Calu3 (cell line): ENCODE measurements around the gene TNFAIP2. TPM values are rescaled to one million over a fixed set of nuclear protein-coding genes. Genes with fewer than 3 reads are reported as not detected.

Experiments used
- BruUV-seq: library from RNA; stranded (reverse); fragments of 400-500 nt; replicated peaks from 2 replicates; lab custom pipeline; 2021; lab: Mats Ljungman, UMichigan
- CTCF ChIA-PET: fragments of 300-600 bp; sonication (Branson Sonifier 250); formaldehyde crosslinking; loops from one replicate; lab custom pipeline; 2022; ENCODE audit warnings: antibody characterized with exemption; lab: Charles Lee
- DNase-seq: peaks from one replicate; pipeline ENCODE4 v3.0.0; 2022
- H3K27ac Mint-ChIP-seq: one replicate; pipeline ENCODE4 v1.8.0; 2022; ENCODE audit warnings: mixed read lengths; ENCODE audit not compliant: unreplicated experiment
- H3K27me3 Mint-ChIP-seq: one replicate; pipeline ENCODE4 v1.8.0; 2022; ENCODE audit warnings: mixed read lengths; ENCODE audit not compliant: unreplicated experiment
- H3K36me3 Mint-ChIP-seq: one replicate; pipeline ENCODE4 v1.8.0; 2022; ENCODE audit warnings: mild to moderate bottlenecking, moderate library complexity, mixed read lengths; ENCODE audit not compliant: insufficient read depth, unreplicated experiment
- H3K4me1 Mint-ChIP-seq: one replicate; pipeline ENCODE4 v1.8.0; 2022; ENCODE audit warnings: mild to moderate bottlenecking, low read depth, mixed read lengths; ENCODE audit not compliant: unreplicated experiment
- H3K4me3 Mint-ChIP-seq: one replicate; pipeline ENCODE4 v1.8.0; 2022; ENCODE audit warnings: mild to moderate bottlenecking, low read depth, moderate library complexity, mixed read lengths; ENCODE audit not compliant: unreplicated experiment
- H3K9me3 Mint-ChIP-seq: one replicate; pipeline ENCODE4 v1.8.0; 2022; ENCODE audit warnings: low read depth, mixed read lengths; ENCODE audit not compliant: unreplicated experiment
- CTCF ChIP-seq: fragments of 200-600 bp; IDR thresholded peaks from one replicate; pipeline ENCODE4 v1.8.0; 2022; ENCODE audit warnings: antibody characterized with exemption; ENCODE audit not compliant: unreplicated experiment
- intact Hi-C: fragments of 100-400 bp; cut with micrococcal nuclease; formaldehyde crosslinking; loops from one replicate; pipeline ENCODE4 v1.10.0; 2022; ENCODE audit not compliant: unreplicated experiment
- total RNA-seq: library from RNA; stranded (reverse); gene quantifications from 2 replicates; pipeline ENCODE4 v1.2.3, GENCODE V29; 2022

Gene TNFAIP2
- total RNA-seq, 1 experiment from 2014 or later, result 195 TPM

- peaks cover 13% of the 10 kb centered on the region for H3K4me1 Mint-ChIP-seq
- H3K27ac Mint-ChIP-seq, result no peak overlapping the region
- DNase-seq, result no peak
- CTCF ChIA-PET, result interaction anchor here (0.6 to 1.2 kb wide), 5 partner anchors 17 to 530 kb away, joined by 3 to 9 read pairs (median 5); no protein-coding TSS in a partner anchor
- no TSS peak for BruUV-seq
- intact Hi-C loops, result loop anchor here (5.0 kb wide), 1 partner anchor 180 kb away; no protein-coding TSS in a partner anchor
- H3K9me3 Mint-ChIP-seq, result no peaks in the 10 kb centered on the region
- peaks cover 17% of the 10 kb centered on the region for H3K36me3 Mint-ChIP-seq
- H3K4me3 Mint-ChIP-seq, result peak overlapping the region; percentile 72
- no peaks in the 10 kb centered on the region for H3K27me3 Mint-ChIP-seq
- no peak for TF ChIP-seq CTCF
Measured at GRCh38 chr14:103102689-103103260, 20.5 kb upstream of the TNFAIP2 start.

GRCh38 chr14:103103461-103104388 lies 19.5 kb upstream of the TNFAIP2 start:
- BruUV-seq, result no TSS peak
- no peaks in the 10 kb centered on the region for H3K9me3 Mint-ChIP-seq
- CTCF ChIA-PET, result interaction anchor here (0.5 to 3.2 kb wide), 16 partner anchors 17 to 531 kb away, joined by 3 to 36 read pairs (median 4); no protein-coding TSS in a partner anchor
- peak overlapping the region; percentile 72 for H3K4me3 Mint-ChIP-seq
- H3K27ac Mint-ChIP-seq, result peak overlapping the region; percentile 50
- peak; percentile 77 for DNase-seq
- H3K4me1 Mint-ChIP-seq, result peaks cover 13% of the 10 kb centered on the region
- intact Hi-C loops, result loop anchor here (5.0 kb wide), 1 partner anchor 179 kb away; no protein-coding TSS in a partner anchor
- peak; percentile 46 for TF ChIP-seq CTCF
- H3K27me3 Mint-ChIP-seq, result no peaks in the 10 kb centered on the region
- peaks cover 17% of the 10 kb centered on the region for H3K36me3 Mint-ChIP-seq

GRCh38 chr14:103104389-103104653 lies 18.9 kb upstream of the TNFAIP2 start:
- H3K4me3 Mint-ChIP-seq, result peak overlapping the region; percentile 72
- TF ChIP-seq CTCF, result no peak
- no peak for DNase-seq
- no peaks in the 10 kb centered on the region for H3K27me3 Mint-ChIP-seq
- no TSS peak for BruUV-seq
- peaks cover 13% of the 10 kb centered on the region for H3K4me1 Mint-ChIP-seq
- CTCF ChIA-PET, result interaction anchor here (0.6 to 3.2 kb wide), 31 partner anchors 9 to 449 kb away, joined by 3 to 36 read pairs (median 5); partner anchors contain the start of genes EIF5, EXOC3L4 and TNFAIP2
- intact Hi-C loops, result loop anchor here (5.0 kb wide), 1 partner anchor 178 kb away; no protein-coding TSS in a partner anchor
- H3K9me3 Mint-ChIP-seq, result no peaks in the 10 kb centered on the region
- peaks cover 17% of the 10 kb centered on the region for H3K36me3 Mint-ChIP-seq
- no peak overlapping the region for H3K27ac Mint-ChIP-seq

- Mint-ChIP-seq H3K9me3 (no peaks in the 10 kb centered on the region), H3K4me1 (peaks cover 17% of the 10 kb centered on the region), H3K4me3 (peak overlapping the region; percentile 72), H3K27me3 (no peaks in the 10 kb centered on the region), H3K36me3 (peaks cover 18% of the 10 kb centered on the region), H3K27ac (peak overlapping the region; percentile 47)
- intact Hi-C loops, result loop anchor here (1.0 to 5.0 kb wide), 3 partner anchors 80 to 187 kb away; no protein-coding TSS in a partner anchor
- peak; percentile 97 for TF ChIP-seq CTCF
- DNase-seq, result peak; percentile 85
- no TSS peak for BruUV-seq
- CTCF ChIA-PET, result interaction anchor here (0.6 to 3.2 kb wide), 32 partner anchors 8 to 1117 kb away, joined by 3 to 36 read pairs (median 4); partner anchors contain the start of genes EIF5, EXOC3L4 and TNFAIP2
Measured at GRCh38 chr14:103104654-103105452, 18.4 kb upstream of the TNFAIP2 start.
